Endothelial cell of umbilical vein (primary cell): ENCODE data around the gene FBXO3. TPM values are rescaled to one million over a fixed set of nuclear protein-coding genes. Genes with fewer than 3 reads are reported as not detected.

Experiments
- BruUV-seq: library from RNA; stranded (reverse); fragments of 400-500 nt; replicated peaks from 2 replicates; lab custom pipeline; 2021; lab: Mats Ljungman, UMichigan
- CTCF ChIA-PET: fragments of 300-600, 350-600 bp; sonication (Branson Sonifier 250); formaldehyde crosslinking; loops from one replicate; lab custom pipeline; 2021; ENCODE audit warnings: antibody characterized with exemption, inconsistent platforms; lab: Charles Lee
- POLR2A ChIA-PET: fragments of 300-600, 350-600 bp; sonication (Branson Sonifier 250); formaldehyde crosslinking; loops from one replicate; lab custom pipeline; 2021; ENCODE audit warnings: antibody characterized with exemption, inconsistent platforms; lab: Charles Lee
- DNase-seq: peaks from one replicate; pipeline ENCODE4 v3.0.0-alpha.2; 2011; ENCODE audit warnings: low read depth, low spot score
- FAIRE-seq: peaks from 2 replicates; lab custom pipeline; 2011; peaks lifted over from hg19 to GRCh38; lab: Jason Lieb, UNC
- H2AFZ ChIP-seq: 2 replicates; pipeline ENCODE4 v1.6.0; 2012; ENCODE audit warnings: low read depth, low read length, control low read depth, inconsistent platforms
- H3K27ac ChIP-seq: 2 replicates; pipeline ENCODE4 v1.5.1; 2011; ENCODE audit warnings: low read depth, mild to moderate bottlenecking, control low read depth, low read length, moderate library complexity; ENCODE audit not compliant: insufficient read depth
- H3K27me3 ChIP-seq, 2 experiments: 2 replicates each; pipeline versions ENCODE4 v1.6.0 to v1.6.1; 2011; ENCODE audit warnings: low read length in 2 of 2, mixed read lengths in 1 of 2; ENCODE audit not compliant: control insufficient read depth in 2 of 2, insufficient read depth in 2 of 2
- H3K36me3 ChIP-seq, 2 experiments: 2 replicates in 1 of 2; 3 replicates in 1 of 2; pipeline ENCODE4 v1.5.1; 2011; ENCODE audit warnings: low read length in 2 of 2, mild to moderate bottlenecking in 1 of 2, moderate library complexity in 1 of 2; ENCODE audit not compliant: control insufficient read depth in 2 of 2, insufficient read depth in 2 of 2; ENCODE audit errors: extremely low read depth in 1 of 2
- H3K4me1 ChIP-seq: 3 replicates; pipeline ENCODE4 v1.5.1; 2011; ENCODE audit warnings: mild to moderate bottlenecking, low read length; ENCODE audit not compliant: control insufficient read depth, insufficient read depth; ENCODE audit errors: extremely low read depth
- H3K4me2 ChIP-seq: 2 replicates; pipeline ENCODE4 v1.6.1; 2011; ENCODE audit warnings: low read length, control low read depth, mixed read lengths; ENCODE audit not compliant: insufficient read depth
- H3K4me3 ChIP-seq, 3 experiments: fragments of 200-600 bp in 1 of 3; sonication (generic), shearing (Covaris generic) in 1 of 3; replicated peaks in 1 of 3; 2 replicates each; pipeline ENCODE4 v1.5.1; 2011 to 2016; ENCODE audit warnings: control low read depth in 3 of 3, low read length in 3 of 3, mild to moderate bottlenecking in 2 of 3, inconsistent platforms in 1 of 3, low read depth in 1 of 3, moderate library complexity in 1 of 3; ENCODE audit not compliant: insufficient read depth in 1 of 3
- H3K79me2 ChIP-seq: 2 replicates; pipeline ENCODE4 v1.6.0; 2012; ENCODE audit warnings: low read length, inconsistent platforms; ENCODE audit not compliant: control insufficient read depth, insufficient read depth
- H3K9ac ChIP-seq: replicated peaks from 2 replicates; pipeline ENCODE3; 2011; ENCODE audit warnings: low read length, control low read depth; ENCODE audit not compliant: insufficient read depth; ENCODE audit errors: extremely low read depth
- H3K9me1 ChIP-seq: replicated peaks from 3 replicates; pipeline ENCODE4 v1.6.0; 2011; ENCODE audit warnings: mild to moderate bottlenecking, low read length; ENCODE audit not compliant: control insufficient read depth, insufficient read depth; ENCODE audit errors: extremely low read depth
- H3K9me3 ChIP-seq: replicated peaks from 2 replicates; pipeline ENCODE4 v1.5.1; 2012; ENCODE audit warnings: low read length, inconsistent platforms; ENCODE audit not compliant: control insufficient read depth, insufficient read depth
- H4K20me1 ChIP-seq: replicated peaks from 2 replicates; pipeline ENCODE3; 2011; ENCODE audit warnings: mild to moderate bottlenecking, low read length; ENCODE audit not compliant: control insufficient read depth, insufficient read depth; ENCODE audit errors: extremely low read depth
- CTCF ChIP-seq, 2 donors: IDR thresholded peaks; 1 replicate in 1 of 2; 2 replicates in 1 of 2; pipeline ENCODE4 v1.5.1; 2011; ENCODE audit warnings: low read length in 2 of 2, mild to moderate bottlenecking in 2 of 2, moderate library complexity in 2 of 2, control low read depth in 1 of 2, inconsistent platforms in 1 of 2, low read depth in 1 of 2; ENCODE audit not compliant: insufficient read depth in 1 of 2; ENCODE audit errors: extremely low read depth in 1 of 2
- EZH2 ChIP-seq: IDR thresholded peaks from 2 replicates; pipeline ENCODE4 v1.6.1; 2012; ENCODE audit warnings: borderline replicate concordance, low read depth, mild to moderate bottlenecking, moderate library complexity, low read length, inconsistent platforms; ENCODE audit not compliant: severe bottlenecking
- FOS ChIP-seq: IDR thresholded peaks from 2 replicates; pipeline ENCODE4 v1.6.1; 2011; ENCODE audit warnings: mild to moderate bottlenecking, low read length, moderate library complexity, borderline replicate concordance; ENCODE audit not compliant: insufficient read depth
- GATA2 ChIP-seq: IDR thresholded peaks from 2 replicates; pipeline ENCODE4 v1.7.0; 2011; ENCODE audit warnings: low read depth, mild to moderate bottlenecking, moderate library complexity, mixed read lengths, low read length; ENCODE audit not compliant: insufficient read length, insufficient read depth
- JUN ChIP-seq: IDR thresholded peaks from 2 replicates; pipeline ENCODE4 v1.6.1; 2011; ENCODE audit warnings: borderline replicate concordance, low read depth; ENCODE audit not compliant: insufficient read length, insufficient read depth
- MAX ChIP-seq: IDR thresholded peaks from 2 replicates; pipeline ENCODE4 v1.6.1; 2011; ENCODE audit not compliant: insufficient read depth, insufficient read length
- MYC ChIP-seq: IDR thresholded peaks from one replicate; pipeline ENCODE4 v1.6.1; 2011; ENCODE audit warnings: mild to moderate bottlenecking, low read depth, low read length
- POLR2AphosphoS5 ChIP-seq: IDR thresholded peaks from 2 replicates; pipeline ENCODE4 v1.6.1; 2012; ENCODE audit warnings: low read depth, mild to moderate bottlenecking, control low read depth, low read length, moderate library complexity; ENCODE audit not compliant: insufficient read depth
- dilution Hi-C: fragments of 300-500 bp; cut with MboI; formaldehyde crosslinking; loops from one replicate; pipeline ENCODE4 v1.15.0; 2019; ENCODE audit warnings: low sequenced_read_pairs; ENCODE audit not compliant: extremely low pct_ligation_motif_present
- intact Hi-C: fragments of 100-400 bp; cut with micrococcal nuclease; formaldehyde crosslinking; loops from one replicate; pipeline ENCODE4 v1.10.0; 2022
- polyA plus RNA-seq, 4 experiments: library from polyadenylated mRNA; depleted of rRNA in 3 of 4; stranded (reverse) in 3 of 4; unstranded in 1 of 4; fragments of >200 nt; gene quantifications; 2 replicates each; pipeline versions ENCODE4 v1.2.1 to v1.2.3, GENCODE V29; 2011 to 2012; ENCODE audit warnings: missing spikeins in 1 of 4
- total RNA-seq: library from RNA; stranded (reverse); gene quantifications from 2 replicates; pipeline ENCODE4 v1.2.3, GENCODE V29; 2021

FBXO3 gene
- total and polyA plus RNA-seq, 2 donors (not counting 3 experiments of a cell fraction or from before 2014, with no cell fraction given) = 18.0 to 23.1 TPM

GRCh38 chr11:33713151-33713855, 61.0 kb downstream of the FBXO3 start:
- Histone ChIP-seq H2AFZ (no peak overlapping the region), H3K4me2 (no peak overlapping the region), H4K20me1 (no peaks in the 10 kb centered on the region), H3K36me3 (peaks cover 25 to 48% of the 10 kb centered on the region in 2 experiments), H3K27me3 (no peaks in the 10 kb centered on the region), H3K4me3 (no peak overlapping the region), H3K9me1 (no peaks in the 10 kb centered on the region), H3K9ac (no peak overlapping the region), H3K27ac (no peak overlapping the region), H3K4me1 (peaks cover 34% of the 10 kb centered on the region), H3K79me2 (peaks cover 98% of the 10 kb centered on the region), H3K9me3 (no peaks in the 10 kb centered on the region)
- ChIA-PET CTCF (interaction anchor here (1.0 to 13.8 kb wide), 3 partner anchors 8 to 29 kb away, joined by 3 to 254 read pairs (median 3); no protein-coding TSS in a partner anchor), POLR2A (no interaction called here)
- no peak for FAIRE-seq
- dilution Hi-C loops = no loop called here
- intact Hi-C loops = no loop called here
- DNase-seq = no peak
- TF ChIP-seq POLR2AphosphoS5 = no peak
- no peak for TF ChIP-seq JUN
- no peak for TF ChIP-seq GATA2
- no peak for TF ChIP-seq CTCF (IDR thresholded peaks at IDR 0.05; ENCODE audit: extremely low read depth in 1 of 2, insufficient read depth in 1 of 2, low read depth in 1 of 2, low read length in 2 of 2)
- no peak for TF ChIP-seq EZH2
- TF ChIP-seq FOS = no peak
- no peak for TF ChIP-seq MYC
- TF ChIP-seq MAX = no peak
- BruUV-seq = no TSS peak
